Esophagus mucosa (tissue), 1 donor: ENCODE measurements around the gene CFAP46. TPM values are rescaled to one million over a fixed set of nuclear protein-coding genes. Genes with fewer than 3 reads are reported as not detected.
"Not testable (repeated sequence)": the region's sequence is repeated elsewhere in the genome, so short reads cannot be mapped to it uniquely, and the experiment has no call there.

Experiments
- ATAC-seq: fragments of 200-7000 bp; cut with Tn5 transposase; one replicate; pipeline ENCODE4 v1.9.1; 2020
- total RNA-seq: library from RNA; stranded (reverse); gene quantifications from one replicate; pipeline ENCODE4 v1.2.4, GENCODE V29; 2023
- donor health status: DM: yes; HTN: yes; CAD: no.

Gene CFAP46
- total RNA-seq, 1 donor from 2014 or later, result 0.64 TPM

DNA sequence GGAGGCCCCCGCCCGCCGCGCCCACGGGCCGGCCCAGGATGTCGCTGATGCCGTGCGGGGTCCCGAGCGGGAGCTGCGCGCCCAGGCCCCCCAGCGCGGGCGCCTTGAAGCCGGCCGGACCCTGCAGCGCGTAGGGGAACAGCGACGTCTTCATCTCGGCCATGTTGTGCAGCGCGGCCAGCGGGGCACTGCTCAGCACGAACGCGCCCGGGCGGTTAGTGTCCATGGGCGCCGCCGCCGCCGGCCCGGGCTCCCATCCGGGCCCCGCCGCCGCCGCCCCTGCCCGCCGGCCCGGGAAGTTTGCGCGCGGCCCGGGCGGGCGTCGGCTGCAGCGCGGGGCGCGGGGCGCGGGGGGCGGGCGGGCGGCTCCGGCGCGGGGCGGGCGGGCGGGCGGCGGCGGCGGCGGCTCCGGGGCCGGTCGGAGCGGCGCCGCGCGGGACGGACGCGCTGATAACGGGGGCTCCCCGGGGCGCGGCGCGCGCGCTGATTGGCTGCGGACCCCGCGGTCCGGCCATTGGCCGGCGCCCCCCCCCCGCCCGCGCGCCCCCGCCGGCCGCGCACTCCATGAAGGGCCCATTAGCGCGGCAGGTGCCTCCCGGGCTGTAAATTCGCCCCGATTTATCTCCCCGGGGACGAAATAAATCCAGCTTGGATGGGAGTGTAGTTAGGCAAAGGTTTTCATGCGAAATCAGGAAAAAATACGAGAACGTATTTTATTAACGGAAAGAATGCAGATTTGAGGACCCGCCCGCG is 156.5 kb downstream of the CFAP46 start, which contains the start of gene NKX6-2:
Gene NKX6-2 (minus strand): TSS at position 425 of the 753 bp plus-strand sequence. CDS start 199 bp downstream, at position 226.
- ATAC-seq, result no peak

DNA sequence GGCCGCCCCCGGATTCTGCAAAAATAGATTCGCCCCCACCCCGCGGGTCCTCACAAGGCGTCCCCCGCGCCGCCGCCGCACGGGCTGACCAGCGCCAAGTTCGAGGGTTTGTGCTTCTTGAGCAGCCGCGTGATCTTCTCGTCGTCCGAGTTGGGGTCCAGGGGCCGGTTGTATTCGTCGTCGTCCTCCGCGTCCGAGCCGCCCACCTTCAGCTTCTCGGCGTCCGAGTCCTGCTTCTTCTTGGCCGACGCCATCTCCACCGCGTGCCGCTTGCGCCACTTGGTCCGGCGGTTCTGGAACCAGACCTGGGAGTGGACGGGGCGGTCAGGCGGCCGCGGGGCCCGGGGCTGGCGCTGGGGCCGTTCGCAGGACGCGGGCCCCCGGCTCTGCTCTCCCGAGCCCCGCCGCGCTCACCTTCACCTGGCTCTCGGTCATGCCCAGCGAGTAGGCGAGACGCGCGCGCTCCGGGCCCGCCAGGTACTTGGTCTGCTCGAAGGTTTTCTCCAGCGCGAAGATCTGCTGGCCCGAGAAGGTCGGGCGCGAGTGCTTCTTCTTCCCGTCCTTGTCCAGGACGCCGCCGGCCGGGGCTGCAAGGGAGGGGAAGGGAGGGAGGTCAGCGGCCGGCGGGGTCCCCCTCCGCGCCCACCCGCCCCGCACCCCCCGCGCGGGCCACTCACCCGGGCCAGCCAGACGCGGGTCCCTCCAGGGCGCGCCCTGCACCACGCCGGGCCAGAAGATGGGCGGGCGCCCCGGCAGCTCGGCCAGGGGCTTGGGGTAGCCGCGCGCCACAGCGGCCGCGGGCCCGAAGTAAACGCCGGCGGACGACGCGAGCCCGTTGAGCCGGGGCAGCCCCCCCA is 157.3 kb downstream of the CFAP46 start:
- ATAC-seq, result no peak

GRCh38 chr10:132783940-132784865 is 158.2 kb downstream of the CFAP46 start:
- ATAC-seq, result no peak

DNA sequence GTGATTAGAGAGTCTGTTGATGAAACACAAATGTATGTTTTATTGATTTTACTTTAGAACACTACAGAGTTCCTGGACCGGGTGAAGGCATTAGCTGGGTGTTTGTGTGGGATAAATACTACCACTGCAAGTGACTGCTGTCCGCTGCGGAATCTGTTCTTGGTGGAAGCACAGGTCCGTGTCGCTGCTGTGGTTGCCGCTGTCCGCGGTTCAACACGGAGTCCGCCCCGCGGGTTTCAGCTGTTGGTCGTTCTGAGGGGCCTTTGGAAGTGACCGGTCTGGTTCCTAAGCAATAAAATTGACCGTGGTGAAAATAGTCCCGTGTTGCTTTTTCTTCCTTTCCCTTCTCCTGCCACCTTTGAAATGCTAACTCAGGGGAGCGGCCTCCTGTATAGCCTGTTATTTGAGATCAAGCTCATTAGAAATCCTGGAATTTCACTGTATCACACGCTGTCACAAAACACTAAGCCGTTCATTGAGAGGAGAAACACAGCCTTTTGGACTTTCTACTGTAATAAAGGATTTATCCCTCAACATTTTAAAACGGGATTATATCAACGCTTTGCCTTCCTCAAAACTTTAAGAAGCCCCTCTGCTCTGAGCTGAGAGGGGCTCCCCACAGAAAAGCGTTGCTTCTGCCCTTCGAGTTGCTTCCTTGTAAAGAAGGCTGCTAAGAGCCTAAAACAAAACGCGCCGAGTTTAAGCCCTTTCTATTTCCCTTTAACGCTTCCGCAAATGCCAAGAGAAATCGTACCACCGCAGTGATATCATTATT is 159.0 kb downstream of the CFAP46 start:
- ATAC-seq, result no peak

DNA sequence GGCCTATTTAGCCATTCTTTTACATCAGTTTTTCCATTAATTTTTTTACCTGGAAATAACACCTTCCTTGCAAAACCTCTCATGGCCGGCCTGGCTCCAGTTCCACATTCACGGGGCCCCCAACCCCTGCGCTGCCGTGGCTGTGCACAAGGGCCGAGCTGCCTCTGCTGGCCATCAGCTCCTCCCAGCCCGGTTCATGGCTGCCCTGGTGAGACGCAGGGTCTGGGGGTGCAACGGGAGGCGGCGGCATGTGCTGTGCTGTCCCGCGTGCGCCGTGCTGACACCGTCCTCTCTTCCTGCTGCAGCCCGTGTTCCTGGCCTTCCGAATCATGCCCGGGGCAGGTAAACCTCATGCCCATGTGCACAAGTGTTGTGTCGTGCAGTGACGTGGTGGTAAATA is 160.8 kb downstream of the CFAP46 start:
- no peak for ATAC-seq

GRCh38 chr10:132780356-132780755 is 162.0 kb downstream of the CFAP46 start:
- ATAC-seq, result no peak

GRCh38 chr10:132779549-132780294 is 162.6 kb downstream of the CFAP46 start:
- ATAC-seq, result no peak

DNA sequence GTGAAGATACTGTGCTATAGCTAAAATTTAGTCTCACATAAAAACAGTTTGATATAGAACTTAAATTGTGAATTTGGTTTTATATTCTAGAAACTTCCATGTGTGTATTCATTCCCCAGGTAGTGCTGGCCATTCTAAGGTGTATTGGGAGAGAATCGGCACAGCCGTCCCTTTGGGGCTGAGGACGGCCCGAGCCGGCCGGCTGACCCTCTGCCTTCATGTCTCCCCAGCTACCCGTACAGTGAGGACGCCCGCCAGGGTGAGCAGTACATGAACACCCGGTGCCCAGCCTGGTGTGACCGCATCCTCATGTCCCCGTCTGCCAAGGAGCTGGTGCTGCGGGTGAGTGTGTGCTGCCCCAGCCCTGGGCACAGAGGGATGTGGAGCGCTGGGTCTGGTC is 164.9 kb downstream of the CFAP46 start:
- ATAC-seq, result no peak

DNA sequence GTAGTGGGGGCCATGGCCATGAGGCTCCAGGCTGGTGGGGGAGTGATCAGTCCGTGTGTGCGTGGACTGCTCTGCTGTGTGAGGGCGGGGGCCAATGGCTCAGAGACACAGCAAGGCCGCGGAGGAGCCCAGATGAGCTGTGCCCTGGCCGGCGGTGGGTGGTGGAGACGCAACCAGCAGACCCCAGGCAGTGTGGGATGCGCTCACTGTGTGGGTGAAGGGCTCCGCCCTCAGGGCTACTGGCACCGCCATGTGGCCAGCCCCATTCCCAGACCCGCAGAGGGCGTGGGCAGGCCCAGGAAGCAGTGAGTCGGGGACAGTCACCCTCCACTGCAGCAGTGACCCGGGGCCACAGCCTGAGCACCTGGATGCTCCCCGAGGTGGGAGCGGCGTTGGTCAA is 165.5 kb downstream of the CFAP46 start:
- ATAC-seq, result no peak

DNA sequence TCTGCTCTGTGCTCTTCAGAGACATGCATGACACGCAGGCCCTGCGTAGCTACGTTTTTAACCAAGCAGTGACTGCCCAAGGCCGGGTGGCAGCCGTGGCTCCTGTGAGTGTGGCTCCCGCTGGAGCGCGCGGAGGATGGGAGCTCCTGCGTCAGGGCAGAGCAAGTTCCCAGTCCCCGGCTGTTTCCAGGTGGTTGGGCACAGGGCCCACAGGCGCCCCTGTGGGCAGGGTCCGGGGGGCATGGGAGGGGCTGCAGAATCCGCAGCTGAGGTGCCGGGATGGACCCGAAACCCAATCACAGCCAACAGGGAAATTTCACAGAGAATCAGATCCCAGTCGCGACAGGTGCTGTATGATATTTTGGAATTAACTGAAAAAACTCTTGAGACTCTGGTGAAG is 166.2 kb downstream of the CFAP46 start:
- ATAC-seq, result no peak

GRCh38 chr10:132774902-132775863 is 167.2 kb downstream of the CFAP46 start:
- peak; percentile 61 for ATAC-seq

DNA sequence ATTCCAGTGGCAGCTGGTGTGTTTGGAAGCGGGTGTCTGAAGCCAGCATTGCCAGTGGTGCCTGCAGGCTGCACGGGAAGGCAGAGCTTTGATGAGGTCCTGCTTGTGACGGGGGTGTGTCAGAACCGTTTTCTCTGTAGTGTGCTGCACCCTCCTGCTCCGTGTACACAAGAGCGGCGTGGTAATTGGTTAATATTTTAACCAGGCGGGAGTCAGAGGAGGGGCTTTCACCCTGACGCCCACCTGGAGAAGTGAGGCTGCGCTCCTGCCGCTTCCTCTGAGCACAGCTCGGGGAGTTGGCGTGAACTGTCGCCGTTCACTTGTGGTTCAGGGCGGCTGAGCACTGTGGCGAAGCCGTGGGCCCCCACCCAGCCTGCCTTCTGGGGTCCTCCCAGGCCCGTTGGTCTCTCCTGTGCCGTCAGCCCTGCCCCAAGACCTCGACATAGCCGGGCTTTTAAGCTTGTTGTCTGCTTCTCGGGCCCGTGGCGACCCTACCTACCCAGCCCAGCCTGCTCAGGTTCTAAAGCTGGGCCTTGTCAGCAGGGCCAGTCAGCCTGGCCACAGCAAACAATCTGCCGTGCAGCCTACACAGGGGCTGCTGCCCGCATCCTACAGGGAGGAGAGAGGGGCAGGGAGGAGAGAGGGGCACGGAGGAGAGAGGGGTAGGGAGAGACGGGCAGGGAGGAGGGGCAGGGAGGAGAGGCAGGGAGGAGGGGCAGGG is 168.0 kb downstream of the CFAP46 start:
- no peak for ATAC-seq

DNA sequence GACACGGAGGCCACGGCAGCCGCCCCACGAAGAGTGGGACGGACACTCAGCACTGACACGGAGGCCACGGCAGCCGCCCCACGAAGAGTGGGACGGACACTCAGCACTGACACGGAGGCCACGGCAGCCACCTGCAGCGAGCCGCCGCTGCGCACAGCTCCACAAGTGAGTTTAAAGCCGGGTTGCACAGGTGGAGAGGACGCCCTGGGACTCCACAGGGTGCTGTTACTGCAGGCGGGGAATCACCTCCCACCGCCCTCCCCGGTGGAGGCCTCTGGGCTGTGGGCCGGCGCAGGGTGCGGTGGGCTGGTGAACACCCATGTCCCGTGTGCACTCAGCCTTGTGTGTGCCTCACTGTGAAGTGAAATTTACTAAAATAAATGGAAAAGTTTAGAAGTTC is 169.6 kb downstream of the CFAP46 start:
- ATAC-seq, result not testable (repeated sequence)

DNA sequence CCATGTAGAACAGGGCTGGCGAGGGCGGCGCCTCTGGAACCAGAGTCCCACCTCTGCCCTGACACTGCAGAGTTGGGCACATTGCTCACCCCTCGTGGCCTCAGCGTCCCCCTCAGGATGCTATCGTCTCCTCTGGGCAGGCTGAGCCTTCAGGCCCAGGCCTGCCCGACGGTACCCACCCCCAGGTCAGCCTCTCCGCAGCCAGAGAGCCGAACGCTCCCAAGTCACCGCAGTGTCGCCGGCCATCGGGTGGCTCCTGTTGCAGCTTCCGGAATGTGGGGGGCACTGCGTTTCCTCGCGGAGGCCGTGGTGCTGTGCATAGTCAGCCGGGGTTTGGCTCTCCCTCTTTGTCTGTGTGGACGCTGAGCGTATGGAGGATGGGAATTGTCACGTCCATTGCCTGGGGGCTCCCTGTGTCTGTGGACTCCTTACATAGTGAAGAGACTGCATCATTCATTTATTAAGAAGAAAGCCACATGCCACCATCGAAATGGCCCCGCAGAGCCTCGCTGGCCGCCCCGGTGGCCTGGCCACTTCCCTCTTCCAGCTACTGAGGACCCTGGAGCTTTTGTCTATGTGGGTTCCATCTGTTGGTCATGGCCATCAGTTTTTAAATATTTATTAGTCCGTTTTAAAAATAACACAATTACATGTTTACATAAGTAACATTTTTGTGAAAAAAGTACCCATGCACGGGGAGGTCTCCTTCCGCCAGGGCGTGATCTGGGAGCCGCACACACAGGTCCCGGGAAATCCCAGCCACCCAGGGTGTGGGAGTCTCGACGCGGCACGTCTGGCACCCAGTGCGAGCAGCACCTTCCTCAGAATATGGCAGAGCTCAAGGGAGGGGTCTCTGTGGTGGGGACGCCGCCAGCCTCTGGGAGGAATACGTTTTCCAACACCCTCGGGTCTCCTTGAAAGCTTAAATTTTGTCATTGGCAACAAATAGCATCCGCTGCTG is 172.0 kb downstream of the CFAP46 start:
- no peak for ATAC-seq

DNA sequence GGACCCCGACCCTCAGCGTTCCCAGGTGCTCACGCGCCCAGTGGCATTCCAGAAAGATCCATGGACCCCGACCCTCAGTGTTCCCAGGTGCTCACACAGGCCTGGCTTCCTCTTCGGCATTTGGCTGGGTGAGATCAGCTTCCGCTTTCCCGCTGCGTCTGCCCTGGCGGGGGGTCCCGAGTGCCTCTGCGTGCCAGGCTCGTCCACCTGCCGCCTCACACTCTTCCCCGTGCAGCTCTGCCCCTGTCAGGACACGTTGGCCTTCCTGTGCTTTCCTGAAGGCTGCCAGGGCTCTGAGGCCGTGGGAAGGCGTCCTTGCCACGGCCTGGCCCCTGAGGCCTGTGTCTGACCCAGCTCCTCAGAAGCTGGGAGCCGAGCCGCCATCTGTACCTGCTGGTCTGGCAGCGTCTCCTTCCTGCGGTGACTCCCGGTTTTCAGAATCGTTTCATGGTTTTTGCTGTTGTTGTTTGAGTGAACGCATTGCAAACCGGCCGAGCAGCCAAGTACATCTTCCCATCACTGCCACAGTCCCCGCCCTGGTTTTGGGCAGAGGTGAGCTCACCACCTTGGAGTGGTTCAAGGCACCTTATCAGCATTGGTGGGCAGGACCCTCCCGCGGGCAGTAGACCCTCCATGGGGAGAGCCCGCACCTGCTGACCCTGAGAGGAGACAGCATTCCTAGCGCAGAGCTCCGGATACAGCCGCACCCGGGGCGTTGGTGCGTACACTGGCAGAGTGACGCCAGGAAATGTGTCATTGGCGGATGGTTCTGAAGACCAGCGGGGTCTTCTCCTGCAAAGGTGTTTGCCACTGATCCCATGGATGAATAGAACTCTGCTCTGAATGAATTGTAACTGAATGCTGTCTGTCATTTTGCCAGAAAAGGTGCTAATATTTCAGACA is 173.8 kb downstream of the CFAP46 start:
- no peak for ATAC-seq

GRCh38 chr10:132766291-132766690 is 176.1 kb downstream of the CFAP46 start:
- ATAC-seq, result no peak

- no peak for ATAC-seq
Observed at GRCh38 chr10:132765435-132765834, 176.9 kb downstream of the CFAP46 start.
